ENCODE data around the gene SH3GLB2. TPM values are rescaled to one million over a fixed set of nuclear protein-coding genes. Genes with fewer than 3 reads are reported as not detected.
A peak's percentile ranks its signal among the peaks of the same experiment; 100 is the strongest.
"Not testable (repeated sequence)": the region's sequence is repeated elsewhere in the genome, so short reads cannot be mapped to it uniquely, and the experiment has no call there.

Gene SH3GLB2
- total RNA-seq, 4 donors from 2014 or later: 89.5 to 139 (median 93.7) TPM

DNA sequence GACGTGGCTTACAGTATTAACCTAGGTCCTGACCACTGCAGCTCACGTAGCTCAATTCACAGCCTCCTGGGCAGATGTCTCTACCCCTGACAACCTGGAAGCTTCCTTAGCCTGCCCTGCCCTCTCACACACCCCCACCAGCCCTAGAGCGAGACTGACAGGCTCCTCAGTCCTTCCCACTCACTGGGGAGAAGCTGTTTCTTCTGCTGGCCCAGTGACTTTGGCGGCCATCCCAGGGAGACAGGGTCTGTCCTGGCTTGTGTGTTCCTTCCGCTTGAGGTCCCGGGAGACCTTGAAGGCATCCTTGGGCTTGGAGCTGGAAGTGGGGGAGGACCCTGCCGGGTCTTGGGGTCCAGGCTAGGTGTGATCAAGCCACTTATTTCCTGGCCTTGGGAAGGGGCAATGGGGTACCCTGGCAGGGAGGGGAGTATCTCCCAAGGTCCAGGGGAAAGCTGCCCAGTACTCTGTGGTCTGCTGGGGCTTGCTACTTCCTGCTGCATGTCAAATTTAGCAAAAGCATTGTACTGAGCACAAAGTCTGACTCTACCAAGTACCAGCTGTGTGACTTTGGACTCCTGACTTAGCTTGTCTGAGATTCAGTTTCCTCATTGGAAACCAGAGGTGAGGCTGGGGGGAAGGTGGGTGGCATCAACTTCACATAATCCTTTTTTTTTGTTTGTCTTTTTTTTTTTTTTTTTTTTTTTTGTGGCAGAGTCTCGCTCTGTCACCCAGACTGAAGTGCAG, 10.2 kb upstream of the SH3GLB2 start:
- Histone ChIP-seq H3K4me3 (replicated peaks in 1 of 3) (no peak overlapping the region), H3K9me3 (no peaks in the 10 kb centered on the region), H3K36me3 (peaks cover 12 to 14% of the 10 kb centered on the region in 2 donors), H3K27me3 (no peaks in the 10 kb centered on the region), H3K27ac (peak overlapping the region in 2 of 3 donors; percentile 18 to 50), H3K4me1 (peaks cover 18% of the 10 kb centered on the region in 2 donors)
- no peak for TF ChIP-seq POLR2A (IDR thresholded peaks at IDR 0.05)
- DNase-seq: peak; percentile 45 to 46
- WGBS, 2 donors: 54 to 73% methylated on average over 7 to 8 of the region's 8 CpGs
- intact Hi-C loops (cut with DNase I): no loop called here

- intact Hi-C loops (cut with DNase I): no loop called here
- DNase-seq: no peak
- no peak for TF ChIP-seq CTCF (IDR thresholded peaks at IDR 0.05)
- no peak for TF ChIP-seq POLR2A (IDR thresholded peaks at IDR 0.05)
These were observed 9.6 kb upstream of the SH3GLB2 start for GRCh38 chr9:129037767-129038098.

GRCh38 chr9:129036923-129037766, 9.0 kb upstream of the SH3GLB2 start:
- WGBS, 2 donors: 4 to 8% methylated on average over 31 to 32 of the region's 32 CpGs
- Histone ChIP-seq H3K4me1 (peaks cover 18% of the 10 kb centered on the region in 2 donors), H3K36me3 (peaks cover 6 to 8% of the 10 kb centered on the region in 2 donors), H3K4me3 (replicated peaks in 1 of 3) (peak overlapping the region; percentile 80 to 90 (median 90)), H3K9me3 (no peaks in the 10 kb centered on the region), H3K27ac (peak overlapping the region in 2 of 3 donors; percentile 58 to 62), H3K27me3 (no peaks in the 10 kb centered on the region)
- TF ChIP-seq POLR2A (IDR thresholded peaks at IDR 0.05) (no peak), CTCF (IDR thresholded peaks at IDR 0.05) (no peak)
- intact Hi-C loops (cut with DNase I): no loop called here
- no peak for DNase-seq

More at GRCh38 chr9:129037767-129038098, 9.6 kb upstream of the SH3GLB2 start:
- peak overlapping the region in 2 of 3 donors; percentile 18 to 50 for H3K27ac ChIP-seq
- H3K4me1 ChIP-seq: peaks cover 18% of the 10 kb centered on the region in 2 donors
- 50 to 60% methylated on average over 4 to 6 of the region's 6 CpGs for WGBS, 2 donors
- H3K4me3 ChIP-seq (replicated peaks in 1 of 3): peak overlapping the region in 1 of 3 donors; percentile 90
- peaks cover 12 to 14% of the 10 kb centered on the region in 2 donors for H3K36me3 ChIP-seq
- H3K9me3 ChIP-seq: no peaks in the 10 kb centered on the region
- H3K27me3 ChIP-seq: no peaks in the 10 kb centered on the region

DNA sequence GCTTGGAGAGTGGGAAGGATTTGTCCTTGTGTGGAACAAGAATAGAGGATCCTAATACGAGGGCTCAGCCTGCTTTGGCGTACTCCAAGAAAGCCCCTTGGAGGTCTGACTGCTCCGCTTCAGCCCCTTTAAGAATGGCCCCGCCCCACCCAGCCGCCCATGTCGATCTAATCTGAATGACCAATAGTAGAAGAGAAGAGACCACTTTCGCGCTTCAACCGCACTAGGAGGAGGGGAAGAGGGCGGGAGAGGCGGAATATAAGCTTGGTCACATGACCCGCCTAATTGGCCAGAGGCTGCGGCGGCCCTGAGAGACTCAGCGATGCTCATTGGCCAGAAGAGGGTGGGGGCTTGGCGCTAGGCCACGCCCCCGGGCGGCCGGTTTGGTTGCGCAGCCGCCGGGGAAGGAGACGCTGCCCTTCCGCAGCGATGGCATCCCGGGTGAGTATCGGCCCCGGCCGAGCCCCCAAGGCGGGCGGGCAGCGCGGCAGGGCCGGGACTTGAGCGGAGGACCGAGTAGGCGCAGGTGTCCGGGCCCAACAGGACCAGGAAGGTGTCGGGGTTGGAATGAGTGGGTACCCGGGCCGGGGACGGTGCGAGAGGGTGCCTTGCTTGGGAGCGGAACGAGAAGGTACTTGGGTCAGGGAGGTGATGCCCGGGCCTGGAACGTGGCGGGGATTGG, 8.3 kb upstream of the SH3GLB2 start, which contains the start of gene MIGA2:
TSS of gene MIGA2 (plus strand) at position 386 of the 682 bp plus-strand sequence. CDS start 3,969 bp downstream, outside the sequence.
- peaks cover 0 to under 1% of the 10 kb centered on the region in 2 donors for H3K36me3 ChIP-seq
- 0% methylated on average over 22 to 43 of the region's 49 CpGs for WGBS, 2 donors
- DNase-seq: peak; percentile 98 to 99
- H3K4me1 ChIP-seq: peaks cover 18% of the 10 kb centered on the region in 2 donors
- no peaks in the 10 kb centered on the region for H3K27me3 ChIP-seq
- peak within 1 kb of the TSS; percentile 80 to 90 (median 90) for H3K4me3 ChIP-seq (replicated peaks in 1 of 3)
- intact Hi-C loops (cut with DNase I): no loop called here
- H3K27ac ChIP-seq: peak within 1 kb of the TSS; percentile 67 to 75 (median 69)
- no peaks in the 10 kb centered on the region for H3K9me3 ChIP-seq
- TF ChIP-seq POLR2A (IDR thresholded peaks at IDR 0.05): peak; percentile 6 to 93
- TF ChIP-seq CTCF (IDR thresholded peaks at IDR 0.05): no peak

- intact Hi-C loops (cut with DNase I); H3K9me3 ChIP-seq; DNase-seq: not testable (repeated sequence)
These were observed 7.7 kb upstream of the SH3GLB2 start for GRCh38 chr9:129035838-129036237.

More at GRCh38 chr9:129035838-129036237, 7.7 kb upstream of the SH3GLB2 start:
- 42 to 45% methylated on average over 13 of the region's 13 CpGs for WGBS, 2 donors
- H3K27ac ChIP-seq: peak overlapping the region; percentile 67 to 75 (median 69)
- H3K4me1 ChIP-seq: peaks cover 18% of the 10 kb centered on the region in 2 donors
- H3K36me3 ChIP-seq, H3K27me3 ChIP-seq: not testable (repeated sequence)
- H3K4me3 ChIP-seq (replicated peaks in 1 of 3): peak overlapping the region in 2 of 3 donors; percentile 19 to 40
